Type B pancreatic cell (in vitro differentiated cells): ENCODE data around the gene PDK4. TPM values are rescaled to one million over a fixed set of nuclear protein-coding genes. Genes with fewer than 3 reads are reported as not detected.

Experiments used
- DNase-seq: peaks from one replicate; pipeline ENCODE4 v3.0.0; 2021; ENCODE audit warnings: mixed read lengths; ENCODE audit not compliant: unreplicated experiment; ENCODE audit errors: extremely low spot score
- H3K27ac Mint-ChIP-seq: 2 replicates; pipeline ENCODE4 v1.8.0; 2021; ENCODE audit warnings: mild to moderate bottlenecking, mixed read lengths
- H3K27me3 Mint-ChIP-seq: 2 replicates; pipeline ENCODE4 v1.8.0; 2021; ENCODE audit warnings: mixed read lengths
- H3K36me3 Mint-ChIP-seq: 2 replicates; pipeline ENCODE4 v1.8.0; 2021; ENCODE audit warnings: mixed read lengths
- H3K4me1 Mint-ChIP-seq: one replicate; pipeline ENCODE4 v1.8.0; 2021; ENCODE audit warnings: mixed read lengths; ENCODE audit not compliant: unreplicated experiment
- H3K4me3 Mint-ChIP-seq: 2 replicates; pipeline ENCODE4 v1.8.0; 2021; ENCODE audit warnings: mild to moderate bottlenecking, mixed read lengths
- H3K9me3 Mint-ChIP-seq: 2 replicates; pipeline ENCODE4 v1.8.0; 2021; ENCODE audit warnings: mixed read lengths
- CTCF ChIP-seq: fragments of 200-600 bp; sonication (generic); conservative IDR thresholded peaks from 2 replicates; pipeline ENCODE4 v1.5.0; 2021; ENCODE audit warnings: antibody characterized with exemption, mild to moderate bottlenecking
- total RNA-seq: library from RNA; stranded (reverse); gene quantifications from 2 replicates; pipeline ENCODE4 v1.2.1, GENCODE V29; 2021; ENCODE audit warnings: low replicate concordance

The PDK4 gene
- total RNA-seq, 1 donor from 2014 or later, result 18.3 TPM

GRCh38 chr7:95595746-95596197 lies 544 bp downstream of the PDK4 start:
- no peak for DNase-seq
- no peaks in the 10 kb centered on the region for H3K9me3 Mint-ChIP-seq
- H3K4me1 Mint-ChIP-seq, result peaks cover 15% of the 10 kb centered on the region
- H3K36me3 Mint-ChIP-seq, result no peaks in the 10 kb centered on the region
- no peak for TF ChIP-seq CTCF
- peak overlapping the region; percentile 93 for H3K4me3 Mint-ChIP-seq
- H3K27me3 Mint-ChIP-seq, result peaks cover 18% of the 10 kb centered on the region
- peak overlapping the region; percentile 25 for H3K27ac Mint-ChIP-seq

- no peak for DNase-seq
These were observed 2.1 kb downstream of the PDK4 start for GRCh38 chr7:95594185-95594584.

GRCh38 chr7:95593343-95593742 lies 3.0 kb downstream of the PDK4 start:
- TF ChIP-seq CTCF, result no peak
- Mint-ChIP-seq H3K27ac (no peak overlapping the region), H3K4me1 (peaks cover 16% of the 10 kb centered on the region), H3K4me3 (no peak overlapping the region), H3K27me3 (peaks cover 12% of the 10 kb centered on the region), H3K36me3 (peaks cover 3% of the 10 kb centered on the region), H3K9me3 (no peaks in the 10 kb centered on the region)
- DNase-seq, result no peak

More at GRCh38 chr7:95594185-95594584, 2.1 kb downstream of the PDK4 start:
- Mint-ChIP-seq H3K36me3 (peaks cover 3% of the 10 kb centered on the region), H3K27me3 (peaks cover 12% of the 10 kb centered on the region), H3K27ac (no peak overlapping the region), H3K4me3 (no peak overlapping the region), H3K9me3 (no peaks in the 10 kb centered on the region), H3K4me1 (peaks cover 15% of the 10 kb centered on the region)
- TF ChIP-seq CTCF, result no peak

GRCh38 chr7:95592570-95592969 lies 3.7 kb downstream of the PDK4 start:
- TF ChIP-seq CTCF, result no peak
- Mint-ChIP-seq H3K9me3 (no peaks in the 10 kb centered on the region), H3K27ac (no peak overlapping the region), H3K27me3 (peaks cover 12% of the 10 kb centered on the region), H3K36me3 (peaks cover 3% of the 10 kb centered on the region), H3K4me3 (no peak overlapping the region), H3K4me1 (peaks cover 16% of the 10 kb centered on the region)
- no peak for DNase-seq

GRCh38 chr7:95590387-95591248 lies 5.7 kb downstream of the PDK4 start:
- peaks cover 5% of the 10 kb centered on the region for H3K27me3 Mint-ChIP-seq

More at GRCh38 chr7:95590387-95591248, 5.7 kb downstream of the PDK4 start:
- Mint-ChIP-seq H3K27ac (no peak overlapping the region), H3K4me1 (peaks cover 8% of the 10 kb centered on the region), H3K36me3 (peaks cover 3% of the 10 kb centered on the region), H3K9me3 (no peaks in the 10 kb centered on the region), H3K4me3 (no peak overlapping the region)
- no peak for TF ChIP-seq CTCF
- DNase-seq, result no peak
